ENCODE measurements around the gene RAB27A. TPM values are rescaled to one million over a fixed set of nuclear protein-coding genes. Genes with fewer than 3 reads are reported as not detected.

The RAB27A gene
- total RNA-seq, 1 donor, result 7.2 TPM

- H3K79me2 ChIP-seq (ENCODE audit: insufficient read depth, low read length), result peaks cover 4% of the 10 kb centered on the region
Measured at GRCh38 chr15:55327387-55327786, 37.8 kb upstream of the RAB27A start.

DNA sequence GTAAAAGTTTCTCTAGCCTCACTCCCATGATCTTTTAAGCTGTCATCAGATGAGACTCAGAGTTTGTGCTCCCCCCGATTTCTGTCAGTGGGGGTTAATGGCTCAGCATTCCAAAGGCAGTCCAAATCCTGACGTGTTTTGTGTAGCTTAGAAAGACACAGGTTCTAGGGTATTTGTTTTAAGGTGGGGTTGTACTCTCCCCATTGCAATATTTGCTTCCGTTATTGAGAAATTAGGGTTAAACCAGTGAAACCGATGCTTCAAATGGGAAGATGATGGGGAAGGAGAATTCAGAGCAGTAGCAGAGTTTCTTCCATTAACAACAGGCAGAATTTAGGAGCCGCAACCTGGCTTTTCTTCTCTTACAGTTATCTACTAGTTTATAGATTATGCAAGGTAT lies 32.9 kb upstream of the RAB27A start:
- DNase-seq (ENCODE audit: insufficient read length, low spot score, missing footprints), result no peak
- TF ChIP-seq, protein P1, sequence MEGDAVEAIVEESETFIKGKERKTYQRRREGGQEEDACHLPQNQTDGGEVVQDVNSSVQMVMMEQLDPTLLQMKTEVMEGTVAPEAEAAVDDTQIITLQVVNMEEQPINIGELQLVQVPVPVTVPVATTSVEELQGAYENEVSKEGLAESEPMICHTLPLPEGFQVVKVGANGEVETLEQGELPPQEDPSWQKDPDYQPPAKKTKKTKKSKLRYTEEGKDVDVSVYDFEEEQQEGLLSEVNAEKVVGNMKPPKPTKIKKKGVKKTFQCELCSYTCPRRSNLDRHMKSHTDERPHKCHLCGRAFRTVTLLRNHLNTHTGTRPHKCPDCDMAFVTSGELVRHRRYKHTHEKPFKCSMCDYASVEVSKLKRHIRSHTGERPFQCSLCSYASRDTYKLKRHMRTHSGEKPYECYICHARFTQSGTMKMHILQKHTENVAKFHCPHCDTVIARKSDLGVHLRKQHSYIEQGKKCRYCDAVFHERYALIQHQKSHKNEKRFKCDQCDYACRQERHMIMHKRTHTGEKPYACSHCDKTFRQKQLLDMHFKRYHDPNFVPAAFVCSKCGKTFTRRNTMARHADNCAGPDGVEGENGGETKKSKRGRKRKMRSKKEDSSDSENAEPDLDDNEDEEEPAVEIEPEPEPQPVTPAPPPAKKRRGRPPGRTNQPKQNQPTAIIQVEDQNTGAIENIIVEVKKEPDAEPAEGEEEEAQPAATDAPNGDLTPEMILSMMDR (IDR thresholded peaks at IDR 0.05; ENCODE audit: extremely low read depth, low read depth, low read length), result no peak
- H3K4me3 ChIP-seq (ENCODE audit: insufficient read depth, low read length), result no peak overlapping the region

More at GRCh38 chr15:55327387-55327786, 37.8 kb upstream of the RAB27A start:
- H3K4me2 ChIP-seq (ENCODE audit: insufficient read depth, low read length), result no peak overlapping the region
- H3K36me3 ChIP-seq (ENCODE audit: insufficient read depth, low read length), result peaks cover 3% of the 10 kb centered on the region
- H2AFZ ChIP-seq (ENCODE audit: low read length), result no peak overlapping the region
- TF ChIP-seq, protein P1 (IDR thresholded peaks at IDR 0.05; ENCODE audit: extremely low read depth, low read depth, low read length), result no peak
- no peaks in the 10 kb centered on the region for H3K4me1 ChIP-seq (ENCODE audit: insufficient read depth, low read length)
- H3K9me3 ChIP-seq (ENCODE audit: low read depth, low read length), result no peaks in the 10 kb centered on the region
- H3K27ac ChIP-seq (ENCODE audit: low read depth, low read length), result no peak overlapping the region
- H4K20me1 ChIP-seq (ENCODE audit: insufficient read depth, low read length), result no peaks in the 10 kb centered on the region
- no peak for DNase-seq (ENCODE audit: insufficient read length, low spot score, missing footprints)
- no peaks in the 10 kb centered on the region for H3K27me3 ChIP-seq (ENCODE audit: insufficient read depth, low read length)
- H3K4me3 ChIP-seq (ENCODE audit: insufficient read depth, low read length), result no peak overlapping the region

DNA sequence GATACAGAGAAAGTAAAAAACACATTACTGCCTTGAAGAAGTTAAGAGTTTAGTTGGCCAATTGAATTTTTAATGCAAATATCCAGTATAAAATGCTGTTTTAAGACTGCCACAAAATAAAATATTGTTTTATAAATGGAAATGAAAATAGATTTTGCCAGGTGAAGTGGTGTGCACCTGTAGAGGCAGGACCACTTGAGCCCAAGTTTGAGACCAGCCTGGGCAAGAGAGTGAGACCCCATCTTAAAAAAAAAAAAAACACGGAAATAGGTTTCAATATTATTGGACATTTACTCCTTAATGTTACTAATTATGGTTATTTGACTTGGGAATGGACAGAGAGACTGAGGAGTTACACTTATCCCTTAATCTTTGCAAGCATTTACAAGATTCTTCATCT lies 31.4 kb upstream of the RAB27A start:
- no peak overlapping the region for H2AFZ ChIP-seq (ENCODE audit: low read length)
- peaks cover 39% of the 10 kb centered on the region for H3K79me2 ChIP-seq (ENCODE audit: insufficient read depth, low read length)
- peaks cover 9% of the 10 kb centered on the region for H3K4me1 ChIP-seq (ENCODE audit: insufficient read depth, low read length)
- DNase-seq (ENCODE audit: insufficient read length, low spot score, missing footprints), result no peak
- H3K27me3 ChIP-seq (ENCODE audit: insufficient read depth, low read length), result no peaks in the 10 kb centered on the region
- no peaks in the 10 kb centered on the region for H3K36me3 ChIP-seq (ENCODE audit: insufficient read depth, low read length)
- H4K20me1 ChIP-seq (ENCODE audit: insufficient read depth, low read length), result no peaks in the 10 kb centered on the region
- no peak overlapping the region for H3K27ac ChIP-seq (ENCODE audit: low read depth, low read length)
- TF ChIP-seq, protein P1 (IDR thresholded peaks at IDR 0.05; ENCODE audit: extremely low read depth, low read depth, low read length), result no peak
- no peak overlapping the region for H3K4me2 ChIP-seq (ENCODE audit: insufficient read depth, low read length)
- H3K9me3 ChIP-seq (ENCODE audit: low read depth, low read length), result no peaks in the 10 kb centered on the region
- no peak overlapping the region for H3K4me3 ChIP-seq (ENCODE audit: insufficient read depth, low read length)

More for the DNA sequence above, 32.9 kb upstream of the RAB27A start:
- Histone ChIP-seq H3K9me3 (ENCODE audit: low read depth, low read length) (no peaks in the 10 kb centered on the region), H3K79me2 (ENCODE audit: insufficient read depth, low read length) (peaks cover 29% of the 10 kb centered on the region), H3K4me2 (ENCODE audit: insufficient read depth, low read length) (no peak overlapping the region), H2AFZ (ENCODE audit: low read length) (no peak overlapping the region), H3K4me1 (ENCODE audit: insufficient read depth, low read length) (peaks cover 9% of the 10 kb centered on the region), H3K27ac (ENCODE audit: low read depth, low read length) (no peak overlapping the region), H3K27me3 (ENCODE audit: insufficient read depth, low read length) (no peaks in the 10 kb centered on the region), H4K20me1 (ENCODE audit: insufficient read depth, low read length) (no peaks in the 10 kb centered on the region), H3K36me3 (ENCODE audit: insufficient read depth, low read length) (no peaks in the 10 kb centered on the region)

DNA sequence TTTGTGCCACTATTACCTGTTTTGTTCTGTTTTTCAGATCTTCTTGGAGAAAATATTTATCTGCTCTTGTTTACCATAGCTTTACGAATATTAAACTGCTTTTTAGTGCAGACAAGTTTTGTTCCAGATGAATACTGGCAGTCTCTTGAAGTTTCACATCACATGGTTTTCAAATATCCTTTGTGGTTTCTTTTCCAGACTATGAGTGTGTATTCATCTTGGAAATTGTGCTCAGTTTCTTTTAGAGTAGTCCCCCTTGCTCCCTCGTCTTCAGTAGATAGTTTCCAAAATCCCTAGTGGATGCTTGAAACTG lies 30.6 kb upstream of the RAB27A start:
- Histone ChIP-seq H3K4me1 (ENCODE audit: insufficient read depth, low read length) (peaks cover 9% of the 10 kb centered on the region), H3K4me3 (ENCODE audit: insufficient read depth, low read length) (peak overlapping the region; percentile 96), H4K20me1 (ENCODE audit: insufficient read depth, low read length) (no peaks in the 10 kb centered on the region), H3K4me2 (ENCODE audit: insufficient read depth, low read length) (peak overlapping the region; percentile 85), H3K27me3 (ENCODE audit: insufficient read depth, low read length) (no peaks in the 10 kb centered on the region), H3K36me3 (ENCODE audit: insufficient read depth, low read length) (no peaks in the 10 kb centered on the region), H3K79me2 (ENCODE audit: insufficient read depth, low read length) (peaks cover 42% of the 10 kb centered on the region), H3K27ac (ENCODE audit: low read depth, low read length) (peak overlapping the region; percentile 97), H3K9me3 (ENCODE audit: low read depth, low read length) (no peaks in the 10 kb centered on the region), H2AFZ (ENCODE audit: low read length) (peak overlapping the region; percentile 69)
- TF ChIP-seq, protein P1 (IDR thresholded peaks at IDR 0.05; ENCODE audit: extremely low read depth, low read depth, low read length), result no peak
- no peak for DNase-seq (ENCODE audit: insufficient read length, low spot score, missing footprints)

Data from osteoblast (primary cell).